Erythroblast (primary cell): ENCODE measurements around the gene CHD9.

Experiments
- GATA1 ChIP-seq: IDR thresholded peaks from 2 replicates; pipeline ENCODE4 v1.6.1; 2011; ENCODE audit warnings: low read depth, mild to moderate bottlenecking, control low read depth, low read length, moderate library complexity
- POLR2A ChIP-seq: IDR thresholded peaks from 2 replicates; pipeline ENCODE4 v1.6.1; 2011; ENCODE audit warnings: mild to moderate bottlenecking, low read length

- TF ChIP-seq POLR2A: no peak
- TF ChIP-seq GATA1: no peak
These were observed 206.5 kb downstream of the CHD9 start for GRCh38 chr16:53261276-53261675.
